Measurements from ENCODE around the gene CBFB.

The CBFB gene

GRCh38 chr16:67129422-67129821, 100.5 kb downstream of the CBFB start:
- DNase-seq (ENCODE audit: low spot score) = no peak

GRCh38 chr16:67137605-67138004, 108.7 kb downstream of the CBFB start:
- no peak for DNase-seq (ENCODE audit: low spot score)

GRCh38 chr16:67141391-67141790, 112.4 kb downstream of the CBFB start:
- no peak for DNase-seq (ENCODE audit: low spot score)

DNA sequence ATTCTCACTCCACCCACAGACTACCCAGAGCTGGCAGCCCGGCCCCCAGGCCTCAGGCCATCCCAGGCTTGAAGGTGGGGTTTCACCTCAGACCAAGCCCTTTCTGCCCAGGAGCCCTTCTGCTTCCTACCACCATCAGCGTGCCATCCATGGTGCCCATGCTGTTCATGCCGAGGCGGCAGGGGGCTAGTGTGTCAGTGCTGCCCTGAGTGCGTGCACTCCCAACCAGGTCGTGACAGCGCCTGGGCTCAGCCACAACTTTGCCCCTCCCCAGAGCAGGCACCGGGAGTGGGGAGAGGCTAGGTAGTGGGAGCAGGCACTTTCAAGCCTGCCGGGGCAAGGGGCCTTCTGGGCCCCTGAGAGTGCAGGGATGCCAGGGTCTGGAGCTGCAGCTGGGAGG, 113.4 kb downstream of the CBFB start:
- no peak for DNase-seq (ENCODE audit: low spot score)

DNA sequence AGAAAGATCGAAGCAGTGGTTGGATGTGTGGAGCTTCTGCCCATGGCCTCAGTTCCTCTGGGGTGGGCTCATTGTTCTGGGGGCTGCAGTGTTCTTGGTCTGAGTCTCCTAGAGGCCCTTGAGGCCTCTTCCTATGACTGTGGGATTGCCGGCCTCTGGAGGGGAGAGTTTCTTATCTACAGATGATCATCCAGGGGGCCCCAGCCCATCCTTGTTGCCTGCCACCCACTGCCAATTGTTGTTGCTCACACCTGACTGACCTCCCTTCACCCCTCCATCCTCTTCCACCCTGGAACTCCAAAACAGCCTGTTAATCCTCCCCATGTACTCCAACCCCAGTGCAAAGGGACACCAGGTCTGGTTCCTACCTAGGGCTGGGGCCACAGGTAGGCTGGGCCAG, 116.0 kb downstream of the CBFB start:
- no peak for DNase-seq (ENCODE audit: low spot score)

- no peak for DNase-seq (ENCODE audit: low spot score)
Observed at GRCh38 chr16:67145746-67146145, 116.8 kb downstream of the CBFB start.

GRCh38 chr16:67146523-67147357, 117.8 kb downstream of the CBFB start:
- DNase-seq (ENCODE audit: low spot score) = no peak

GRCh38 chr16:67147437-67148140, 118.6 kb downstream of the CBFB start:
- no peak for DNase-seq (ENCODE audit: low spot score)

GRCh38 chr16:67148221-67148620, 119.3 kb downstream of the CBFB start:
- DNase-seq (ENCODE audit: low spot score) = no peak

DNA sequence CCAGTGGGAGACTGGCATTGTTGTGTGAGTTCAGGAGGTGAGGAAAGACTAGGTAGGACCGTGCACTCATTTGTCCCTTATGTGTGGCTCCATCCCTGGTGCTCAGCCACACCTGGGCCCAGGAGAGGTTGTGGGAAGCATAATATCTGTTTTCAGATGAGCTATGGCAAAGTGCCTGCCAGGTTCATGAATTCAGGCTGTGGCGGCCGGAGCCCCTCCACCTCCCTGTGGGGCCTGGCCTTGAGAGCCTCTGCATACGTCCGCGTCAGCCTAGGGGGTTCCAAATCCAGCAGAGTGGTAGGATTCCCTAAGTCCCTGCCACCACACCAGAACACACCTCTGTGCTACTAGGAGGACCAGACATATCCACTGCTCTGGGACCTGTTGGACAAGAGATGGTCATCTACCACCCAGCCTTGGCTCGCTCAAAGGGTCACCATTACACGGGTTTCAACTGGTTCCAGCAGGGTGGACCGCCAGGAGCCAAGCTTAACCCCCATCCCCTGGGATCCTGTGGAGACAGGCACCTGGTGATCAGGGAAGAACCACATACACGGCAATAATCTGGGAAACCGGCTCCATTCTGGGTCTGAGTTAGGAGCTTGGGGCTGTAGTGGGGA, 119.8 kb downstream of the CBFB start:
- no peak for DNase-seq (ENCODE audit: low spot score)

GRCh38 chr16:67149276-67150046, 120.5 kb downstream of the CBFB start:
- DNase-seq (ENCODE audit: low spot score) = no peak

GRCh38 chr16:67150047-67150832, 121.3 kb downstream of the CBFB start:
- DNase-seq (ENCODE audit: low spot score) = no peak
